ENCODE measurements around the gene PAOX.

PAOX gene

DNA sequence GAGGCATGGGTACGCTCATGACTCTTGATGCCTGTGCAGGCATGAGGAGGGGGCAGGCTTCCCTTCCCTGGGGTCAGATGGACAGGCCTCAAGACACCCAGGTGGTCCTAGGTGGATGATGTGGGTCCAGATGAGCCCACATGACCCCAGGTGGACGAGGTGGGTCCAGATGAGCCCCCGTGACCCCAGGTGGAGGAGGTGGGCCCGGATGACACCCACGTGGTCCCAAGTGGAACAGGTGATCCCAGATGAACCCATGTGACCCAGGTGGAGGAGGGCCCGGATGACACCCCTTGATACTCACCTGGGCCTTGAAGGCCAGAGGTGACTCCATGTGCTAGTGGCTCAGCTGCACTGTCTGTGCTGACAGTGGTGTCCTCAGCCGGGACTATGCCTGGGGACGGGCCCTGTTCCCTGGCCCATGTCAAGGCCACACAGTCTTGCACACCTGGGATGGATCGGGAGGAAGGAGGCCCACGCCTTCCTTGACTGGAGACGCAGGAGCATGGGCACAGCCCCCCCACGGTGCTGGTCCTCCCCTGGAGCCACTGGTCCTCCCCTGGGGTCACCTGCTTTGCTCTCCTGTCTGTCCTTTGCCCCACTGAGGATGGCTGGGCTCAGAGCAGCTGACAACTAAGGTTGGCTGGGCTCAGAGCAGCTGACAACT is 28.6 kb upstream of the PAOX start:
- DNase-seq (ENCODE audit: low read depth) = no peak

GRCh38 chr10:133350950-133351329 is 28.1 kb upstream of the PAOX start:
- no peak for DNase-seq (ENCODE audit: low read depth)

DNA sequence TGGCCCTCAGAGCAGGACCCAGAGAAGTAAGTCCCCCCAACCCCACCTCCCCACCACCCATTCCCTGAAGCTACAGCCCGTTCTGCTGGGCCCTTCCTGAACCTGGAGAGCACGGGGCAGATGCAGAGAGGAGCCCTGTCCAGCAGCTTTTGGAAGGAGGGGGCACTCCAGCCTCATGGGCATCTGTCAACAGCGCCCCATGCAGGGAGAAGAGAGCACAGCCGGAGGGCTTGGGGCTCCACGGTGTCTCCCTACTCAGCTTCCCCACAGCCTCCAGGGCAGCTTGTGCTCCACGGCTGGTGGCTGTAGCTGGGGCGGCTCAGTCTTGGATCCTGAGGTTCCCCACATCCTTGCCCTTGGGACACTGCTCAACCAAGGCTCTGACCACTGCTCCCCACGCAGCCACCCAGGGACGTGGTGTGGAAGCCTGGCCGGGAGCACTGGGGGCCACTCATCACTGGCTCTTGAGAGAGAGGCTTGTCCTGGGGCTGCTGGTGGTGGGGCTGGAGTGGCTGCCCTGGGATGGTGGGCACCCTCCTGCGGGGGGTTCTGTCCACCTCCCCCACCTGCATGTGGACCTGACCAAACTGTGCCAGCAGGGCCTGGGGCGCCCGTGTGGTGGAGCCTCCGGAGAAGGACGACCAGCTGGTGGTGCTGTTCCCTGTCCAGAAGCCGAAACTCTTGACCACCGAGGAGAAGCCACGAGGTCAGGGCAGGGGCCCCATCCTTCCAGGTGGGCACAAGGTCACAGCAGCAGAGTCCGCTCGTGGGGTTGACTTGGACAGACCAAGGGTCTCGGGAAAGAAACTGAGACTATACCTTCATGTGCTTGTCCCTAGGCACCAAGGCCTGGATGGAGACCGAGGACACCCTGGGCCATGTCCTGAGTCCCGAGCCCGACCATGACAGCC is 27.4 kb upstream of the PAOX start:
- no peak for DNase-seq (ENCODE audit: low read depth)

- no peak for DNase-seq (ENCODE audit: low read depth)
These were observed 25.7 kb upstream of the PAOX start for GRCh38 chr10:133353202-133353959.

DNA sequence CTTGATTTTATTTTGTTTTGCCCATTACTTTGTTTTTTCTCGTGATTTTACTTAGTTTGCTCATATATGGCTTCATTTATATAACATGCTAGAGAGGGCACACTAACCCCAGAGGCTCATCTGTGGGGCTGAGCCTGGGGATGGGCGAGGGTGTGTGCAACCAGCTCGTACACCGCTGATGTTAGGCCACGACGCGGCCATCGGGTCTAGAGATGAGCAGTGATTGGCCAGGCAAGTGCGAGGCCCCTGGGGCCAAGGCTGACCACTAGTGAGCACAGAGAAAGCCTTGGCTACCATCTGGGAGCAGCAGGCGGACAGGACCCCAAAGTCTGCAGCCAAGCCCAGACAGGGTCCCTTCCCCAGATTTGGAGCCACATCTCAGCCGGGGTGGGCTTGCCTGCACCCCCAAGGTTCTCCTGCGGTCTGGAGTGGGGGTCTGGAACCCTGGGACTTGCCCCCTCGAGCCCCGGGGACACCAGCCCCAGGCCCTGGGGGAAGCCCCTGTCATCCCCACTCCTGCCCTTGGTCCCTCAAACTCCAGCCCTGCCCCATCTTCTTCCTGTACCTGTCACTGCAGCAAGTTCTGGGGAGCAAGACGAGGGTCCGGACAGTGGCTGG is 25.0 kb upstream of the PAOX start:
- DNase-seq (ENCODE audit: low read depth) = no peak

DNA sequence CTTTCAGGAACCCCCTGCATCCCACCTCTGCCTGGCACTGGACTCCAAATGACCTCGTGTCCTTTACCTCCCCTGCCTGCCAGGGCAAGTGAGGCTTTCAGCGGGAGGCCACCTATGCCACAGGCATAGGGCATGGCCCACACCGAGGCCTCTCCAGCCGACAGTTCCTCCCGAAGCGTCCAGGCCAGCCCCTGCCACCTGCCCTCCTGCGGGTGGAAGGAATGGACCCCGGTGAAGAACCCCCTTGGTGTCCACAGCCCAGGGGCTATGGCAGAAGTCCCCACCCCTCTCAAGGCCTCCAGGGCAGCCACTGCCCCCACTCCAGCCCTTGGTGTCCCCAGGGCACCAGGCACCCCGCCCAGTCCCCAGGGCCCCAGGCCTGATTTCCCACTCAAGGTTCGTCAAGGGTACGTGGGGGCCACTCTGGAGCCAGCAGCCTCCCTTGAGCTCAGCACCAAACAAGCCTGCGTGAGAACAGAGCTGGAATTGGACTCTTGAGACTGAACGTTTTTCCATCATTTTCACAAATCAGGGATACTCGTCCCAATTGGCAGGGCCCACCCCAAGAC is 24.3 kb upstream of the PAOX start:
- no peak for DNase-seq (ENCODE audit: low read depth)

DNA sequence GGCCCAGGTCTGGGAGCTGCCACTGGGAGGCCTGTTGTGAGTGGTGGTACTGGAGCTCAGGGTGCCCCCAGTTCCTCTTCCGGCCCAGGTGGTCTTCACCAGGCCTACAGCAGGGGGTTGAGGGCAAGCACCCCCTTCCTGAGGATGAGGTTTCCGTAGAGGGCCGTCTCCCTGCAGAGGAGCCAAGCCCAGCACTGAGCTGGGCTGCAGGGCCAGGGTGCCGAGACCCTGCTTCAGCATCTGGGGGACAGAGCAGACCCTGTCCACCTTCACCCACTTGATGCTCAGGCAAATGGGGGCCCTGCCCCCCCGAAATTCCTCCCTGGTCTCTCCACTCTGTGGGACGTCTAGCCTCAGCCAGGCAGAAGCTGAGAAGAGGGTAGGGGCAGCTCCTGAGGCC is 23.8 kb upstream of the PAOX start:
- no peak for DNase-seq (ENCODE audit: low read depth)

- DNase-seq (ENCODE audit: low read depth) = no peak
These were observed 23.1 kb upstream of the PAOX start for GRCh38 chr10:133355991-133356390.

- no peak for DNase-seq (ENCODE audit: low read depth)
These were observed 22.3 kb upstream of the PAOX start for GRCh38 chr10:133356549-133357284.

- DNase-seq (ENCODE audit: low read depth) = no peak
These were observed 21.5 kb upstream of the PAOX start, which contains the start of gene FUOM for GRCh38 chr10:133357285-133358161. TSS of gene FUOM (minus strand) at chr10:133358019. CDS start at chr10:133358007, 12 bp downstream.

DNA sequence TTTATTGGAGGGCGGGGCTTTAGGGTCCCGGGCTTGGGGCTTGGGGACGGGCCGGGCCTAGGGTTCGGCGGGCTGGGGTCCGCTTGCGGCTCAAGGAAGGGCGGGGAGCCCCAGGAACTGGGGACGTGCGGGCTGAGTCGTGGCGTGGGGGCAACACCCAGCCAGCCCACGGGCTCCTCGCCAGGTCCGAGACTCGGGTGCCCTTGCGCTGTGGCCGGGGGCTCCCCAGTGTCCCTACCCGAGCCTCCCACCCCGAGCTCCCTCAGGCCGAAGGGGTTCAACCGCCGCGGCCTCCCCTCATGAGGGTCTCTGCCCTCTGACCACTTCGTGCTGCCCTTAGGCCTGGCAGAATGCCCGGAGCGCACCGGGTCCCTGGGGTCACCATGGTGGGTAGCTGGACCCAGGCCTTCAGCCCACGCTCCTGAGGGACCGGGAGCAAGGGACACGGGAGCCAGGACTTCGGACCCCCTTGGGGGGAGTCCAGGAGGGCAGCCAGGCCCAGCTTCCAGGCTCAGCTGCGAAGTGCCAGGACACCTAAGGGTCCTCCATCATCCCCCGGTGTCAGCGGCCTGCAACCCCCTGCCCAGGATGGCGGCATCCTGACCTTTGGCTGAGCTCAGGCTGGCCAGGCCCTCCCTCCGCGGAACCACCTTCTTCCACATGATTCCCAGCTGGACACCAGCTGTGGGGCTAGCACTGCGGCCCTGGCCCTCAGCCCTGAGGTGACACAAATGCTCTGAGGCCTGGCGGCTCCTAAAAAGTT is 20.7 kb upstream of the PAOX start:
- no peak for DNase-seq (ENCODE audit: low read depth)

DNA sequence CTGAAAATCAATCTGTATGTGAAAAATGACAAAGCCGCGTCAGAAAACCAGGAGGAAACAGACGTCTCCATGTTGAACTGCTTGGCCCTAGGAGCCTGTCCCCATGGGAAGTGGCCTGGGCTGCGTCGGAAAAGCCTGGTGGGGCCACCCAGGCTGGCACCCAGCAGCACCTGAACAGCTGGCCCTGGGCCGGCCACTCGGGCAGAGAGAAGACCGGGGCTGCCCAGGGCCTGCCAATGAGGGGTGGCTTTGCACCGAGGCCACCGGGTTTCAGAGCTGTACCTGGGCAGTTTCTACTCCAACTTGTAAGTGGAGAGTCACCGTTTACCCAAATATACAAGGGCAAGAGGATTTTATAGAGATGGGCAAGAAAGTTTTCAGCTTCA is 20.1 kb upstream of the PAOX start:
- DNase-seq (ENCODE audit: low read depth) = no peak

GRCh38 chr10:133359554-133359971 is 19.5 kb upstream of the PAOX start:
- no peak for DNase-seq (ENCODE audit: low read depth)

DNA sequence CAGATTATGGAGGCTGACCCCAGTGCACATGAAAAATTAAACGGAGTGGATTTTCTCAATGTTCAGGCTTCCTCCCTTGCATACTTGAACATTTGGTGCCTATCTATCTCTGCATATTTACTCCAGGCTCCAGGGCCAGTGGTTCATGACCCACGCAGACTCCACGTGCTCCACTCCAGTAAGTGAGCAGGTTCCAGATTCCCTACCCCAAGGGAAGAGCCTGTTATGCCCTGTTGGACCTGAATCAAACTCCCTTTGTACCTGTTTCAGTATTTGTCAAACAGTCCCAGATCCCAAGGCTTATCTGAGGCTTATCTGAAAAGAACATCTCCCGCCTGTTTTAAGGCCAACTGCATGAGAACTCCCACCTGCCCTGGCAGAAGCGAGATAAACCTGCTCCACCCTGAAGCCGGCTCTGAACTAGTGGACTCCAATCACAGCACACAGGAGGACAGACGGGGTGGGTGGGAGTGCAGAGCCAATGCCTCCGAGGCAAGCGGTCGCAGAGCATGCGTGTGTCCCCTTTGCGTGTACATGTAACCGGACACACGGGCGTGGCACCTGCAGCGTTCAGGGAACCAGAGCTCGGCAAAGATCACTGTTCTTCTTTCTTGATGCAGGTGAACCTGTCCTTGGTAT is 19.0 kb upstream of the PAOX start:
- no peak for DNase-seq (ENCODE audit: low read depth)

DNA sequence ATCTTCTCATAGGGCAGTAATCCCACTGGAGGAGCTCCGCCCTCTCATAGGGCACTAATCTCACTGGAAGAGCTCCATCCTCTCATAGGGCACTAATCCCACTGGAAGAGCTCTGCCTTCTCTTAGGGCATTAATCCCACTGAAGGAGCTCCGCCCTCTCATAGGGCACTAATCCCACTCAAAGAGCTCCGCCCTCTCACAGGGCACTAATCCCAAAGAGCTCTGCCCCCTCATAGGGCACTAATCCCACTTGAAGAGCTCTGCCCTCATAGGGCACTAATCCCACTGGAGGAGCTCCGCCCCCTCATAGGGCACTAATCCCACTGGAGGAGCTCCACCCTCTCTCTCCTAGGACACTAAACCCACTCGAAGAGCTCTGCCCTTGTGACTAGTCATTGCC is 17.8 kb upstream of the PAOX start:
- DNase-seq (ENCODE audit: low read depth) = no peak

DNA sequence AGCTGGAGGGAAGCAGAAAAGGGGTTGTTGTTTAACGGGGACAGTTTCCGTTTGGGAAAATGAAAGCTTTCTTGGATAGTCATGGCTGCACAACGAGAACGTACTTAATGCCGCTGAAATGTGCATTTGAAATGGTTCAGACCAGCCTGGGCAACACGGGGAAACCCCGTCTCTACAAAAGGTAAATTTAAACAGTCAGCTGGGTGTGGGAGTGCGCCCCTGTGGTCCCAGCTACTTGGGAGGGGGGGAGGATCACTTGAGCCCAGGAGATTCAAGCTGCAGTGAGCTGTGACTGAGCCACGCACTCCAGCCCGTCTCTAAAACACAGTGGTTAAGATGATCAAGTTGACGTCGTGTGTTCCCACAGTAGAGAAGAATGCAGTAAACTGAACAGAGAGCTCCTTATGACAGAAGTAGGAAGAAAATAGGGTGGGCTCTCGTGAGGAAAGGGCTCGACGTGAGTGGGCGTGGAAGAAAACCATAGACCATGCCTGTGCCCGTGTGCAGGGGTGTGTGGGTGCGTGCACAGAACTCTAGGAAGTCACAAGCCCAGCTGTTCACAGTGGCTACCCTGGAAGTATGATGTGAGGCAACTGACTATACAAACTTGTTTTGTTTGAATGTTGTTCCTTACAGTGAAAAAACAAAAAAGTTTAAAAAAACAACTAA is 17.2 kb upstream of the PAOX start:
- no peak for DNase-seq (ENCODE audit: low read depth)

GRCh38 chr10:133362846-133363245 is 16.2 kb upstream of the PAOX start:
- no peak for DNase-seq (ENCODE audit: low read depth)
